Stimulated activated CD8-positive, alpha-beta memory T cell treated with anti-CD3 and anti-CD28 coated beads, Interleukin-15, amount 100 ng/mL, for 48 hours (primary cell): Measurements from ENCODE around the gene NTS.

Experiments
- DNase-seq, 2 donors: peaks; one replicate each; pipeline ENCODE4 v3.0.0-alpha.2; 2020; ENCODE audit warnings: low read depth in 2 of 2

Gene NTS

GRCh38 chr12:85923767-85924331 lies 49.8 kb downstream of the NTS start:
- no peak for DNase-seq

- no peak for DNase-seq
Measured at GRCh38 chr12:85927166-85927565, 53.1 kb downstream of the NTS start.
